HuH-7 (cell line): Measurements from ENCODE around the gene SRCAP.

Experiments
- DNase-seq: peaks from one replicate; pipeline ENCODE4 v3.0.0; 2011; ENCODE audit warnings: low spot score

SRCAP gene

DNA sequence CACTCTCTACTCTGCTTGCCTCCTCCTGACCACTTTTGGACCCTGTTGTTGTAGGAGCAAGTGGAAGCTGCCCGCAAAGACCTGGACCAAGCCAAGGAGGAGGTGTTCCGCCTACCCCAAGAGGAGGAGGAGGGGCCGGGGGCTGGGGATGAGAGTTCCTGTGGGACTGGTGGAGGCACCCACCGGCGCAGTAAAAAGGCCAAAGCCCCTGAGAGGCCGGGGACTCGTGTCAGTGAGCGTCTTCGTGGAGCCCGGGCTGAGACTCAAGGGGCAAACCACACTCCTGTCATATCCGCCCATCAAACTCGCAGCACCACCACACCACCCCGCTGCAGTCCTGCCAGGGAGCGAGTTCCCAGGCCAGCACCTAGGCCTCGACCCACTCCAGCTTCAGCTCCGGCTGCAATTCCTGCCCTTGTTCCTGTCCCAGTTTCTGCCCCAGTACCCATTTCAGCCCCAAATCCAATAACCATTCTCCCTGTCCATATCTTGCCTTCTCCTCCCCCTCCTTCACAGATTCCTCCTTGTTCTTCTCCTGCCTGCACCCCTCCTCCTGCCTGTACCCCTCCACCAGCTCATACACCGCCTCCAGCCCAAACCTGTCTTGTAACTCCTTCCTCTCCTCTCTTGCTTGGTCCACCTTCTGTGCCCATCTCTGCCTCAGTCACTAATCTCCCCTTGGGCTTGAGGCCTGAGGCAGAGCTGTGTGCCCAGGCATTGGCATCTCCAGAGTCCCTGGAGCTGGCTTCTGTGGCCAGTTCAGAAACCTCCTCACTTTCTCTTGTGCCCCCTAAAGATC is 38.2 kb downstream of the SRCAP start:
- no peak for DNase-seq

DNA sequence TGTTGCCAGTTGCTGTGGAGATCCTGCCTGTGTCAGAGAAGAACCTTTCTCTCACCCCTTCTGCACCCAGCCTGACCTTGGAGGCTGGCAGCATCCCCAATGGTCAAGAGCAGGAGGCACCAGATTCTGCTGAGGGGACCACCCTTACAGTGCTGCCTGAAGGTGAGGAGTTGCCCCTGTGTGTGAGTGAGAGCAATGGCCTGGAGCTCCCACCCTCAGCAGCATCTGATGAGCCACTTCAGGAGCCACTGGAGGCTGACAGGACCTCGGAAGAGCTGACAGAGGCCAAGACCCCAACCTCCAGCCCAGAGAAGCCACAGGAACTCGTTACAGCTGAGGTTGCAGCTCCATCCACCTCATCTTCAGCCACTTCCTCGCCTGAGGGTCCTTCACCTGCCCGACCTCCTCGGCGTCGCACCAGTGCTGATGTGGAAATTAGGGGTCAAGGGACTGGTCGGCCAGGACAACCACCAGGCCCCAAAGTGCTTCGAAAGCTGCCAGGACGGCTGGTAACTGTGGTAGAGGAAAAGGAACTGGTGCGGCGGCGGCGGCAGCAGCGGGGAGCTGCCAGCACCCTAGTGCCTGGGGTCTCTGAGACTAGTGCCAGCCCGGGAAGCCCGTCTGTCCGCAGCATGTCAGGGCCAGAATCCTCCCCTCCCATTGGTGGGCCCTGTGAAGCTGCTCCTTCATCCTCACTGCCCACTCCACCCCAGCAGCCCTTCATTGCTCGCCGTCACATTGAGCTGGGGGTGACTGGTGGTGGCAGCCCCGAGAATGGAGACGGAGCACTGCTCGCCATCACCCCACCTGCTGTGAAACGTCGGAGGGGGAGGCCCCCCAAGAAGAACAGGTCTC is 39.0 kb downstream of the SRCAP start:
- no peak for DNase-seq

DNA sequence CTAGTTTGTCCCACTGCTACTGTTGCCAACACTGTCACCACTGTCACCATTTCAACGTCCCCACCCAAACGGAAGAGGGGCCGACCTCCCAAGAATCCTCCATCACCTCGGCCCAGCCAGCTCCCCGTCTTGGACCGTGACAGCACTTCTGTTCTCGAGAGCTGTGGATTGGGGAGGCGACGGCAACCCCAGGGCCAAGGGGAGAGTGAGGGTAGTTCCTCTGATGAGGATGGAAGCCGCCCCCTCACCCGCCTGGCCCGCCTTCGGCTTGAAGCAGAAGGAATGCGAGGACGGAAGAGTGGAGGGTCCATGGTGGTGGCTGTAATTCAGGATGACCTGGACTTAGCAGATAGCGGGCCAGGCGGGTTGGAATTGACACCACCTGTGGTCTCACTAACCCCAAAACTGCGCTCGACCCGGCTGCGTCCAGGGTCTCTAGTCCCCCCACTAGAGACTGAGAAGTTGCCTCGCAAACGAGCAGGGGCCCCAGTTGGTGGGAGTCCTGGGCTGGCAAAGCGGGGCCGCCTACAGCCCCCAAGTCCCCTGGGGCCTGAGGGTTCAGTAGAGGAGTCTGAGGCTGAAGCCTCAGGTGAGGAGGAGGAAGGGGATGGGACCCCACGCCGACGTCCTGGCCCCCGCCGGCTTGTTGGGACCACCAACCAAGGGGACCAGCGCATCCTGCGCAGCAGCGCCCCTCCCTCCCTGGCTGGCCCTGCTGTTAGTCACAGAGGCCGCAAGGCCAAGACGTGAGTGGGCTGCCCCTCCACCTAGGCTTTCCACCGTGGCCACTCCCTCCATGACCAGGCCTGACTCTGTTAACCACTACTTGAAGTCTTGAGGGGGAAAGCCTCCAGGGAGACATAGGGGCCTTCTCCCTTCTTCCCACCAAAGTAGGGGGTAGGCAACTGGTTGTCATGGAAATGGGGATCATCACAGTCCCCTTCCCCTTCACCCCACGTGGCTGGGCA is 40.3 kb downstream of the SRCAP start:
- DNase-seq: no peak

- no peak for DNase-seq
These were observed 41.6 kb downstream of the SRCAP start for GRCh38 chr16:30740364-30741251.

DNA sequence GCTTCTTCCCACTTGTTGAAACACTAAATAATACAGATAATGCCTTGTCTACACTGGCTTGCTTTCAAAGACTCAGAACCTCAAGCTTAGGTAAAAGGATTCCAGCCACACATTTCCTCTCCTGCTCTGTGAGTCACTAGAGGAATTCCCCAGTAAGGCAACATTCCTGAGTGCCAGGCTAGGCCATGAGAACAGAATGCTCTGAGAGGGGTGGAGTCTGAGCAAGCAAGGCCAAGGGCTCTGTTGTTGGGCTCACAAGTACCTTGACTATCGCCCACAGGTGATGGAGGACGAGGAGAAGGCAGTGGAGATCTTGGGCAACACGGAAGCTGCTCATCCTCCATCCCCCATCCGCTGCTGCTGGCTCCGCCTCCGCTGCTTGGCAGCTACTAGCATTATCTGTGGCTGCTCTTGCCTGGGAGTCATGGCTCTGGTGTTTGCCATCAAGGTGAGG is 42.5 kb downstream of the SRCAP start:
- DNase-seq: no peak

GRCh38 chr16:30743716-30744115 is 44.7 kb downstream of the SRCAP start:
- DNase-seq: no peak

DNA sequence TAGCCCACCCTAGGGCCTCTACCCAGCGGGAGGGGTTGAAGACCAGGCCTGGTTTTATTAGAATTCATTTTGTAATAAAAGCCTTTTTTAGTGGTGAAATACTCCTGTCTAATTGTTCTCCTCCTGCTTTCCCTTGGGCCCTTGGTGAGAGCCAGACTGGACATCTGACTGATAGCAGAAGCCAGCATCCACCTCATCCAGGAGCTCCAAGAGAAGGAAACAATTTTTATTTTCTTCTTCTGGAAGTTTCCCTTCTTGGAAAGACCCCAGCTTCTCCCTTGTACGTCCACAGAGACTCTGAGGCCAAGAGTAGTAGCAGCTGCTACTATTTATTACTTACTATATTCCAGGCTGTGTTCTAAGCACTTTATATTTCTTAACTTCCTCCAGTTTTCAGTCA is 45.2 kb downstream of the SRCAP start:
- DNase-seq: no peak

GRCh38 chr16:30745082-30745481 is 46.1 kb downstream of the SRCAP start:
- no peak for DNase-seq

- no peak for DNase-seq
These were observed 47.7 kb downstream of the SRCAP start for GRCh38 chr16:30746638-30747175.

- no peak for DNase-seq
These were observed 48.4 kb downstream of the SRCAP start for GRCh38 chr16:30747331-30747730.

DNA sequence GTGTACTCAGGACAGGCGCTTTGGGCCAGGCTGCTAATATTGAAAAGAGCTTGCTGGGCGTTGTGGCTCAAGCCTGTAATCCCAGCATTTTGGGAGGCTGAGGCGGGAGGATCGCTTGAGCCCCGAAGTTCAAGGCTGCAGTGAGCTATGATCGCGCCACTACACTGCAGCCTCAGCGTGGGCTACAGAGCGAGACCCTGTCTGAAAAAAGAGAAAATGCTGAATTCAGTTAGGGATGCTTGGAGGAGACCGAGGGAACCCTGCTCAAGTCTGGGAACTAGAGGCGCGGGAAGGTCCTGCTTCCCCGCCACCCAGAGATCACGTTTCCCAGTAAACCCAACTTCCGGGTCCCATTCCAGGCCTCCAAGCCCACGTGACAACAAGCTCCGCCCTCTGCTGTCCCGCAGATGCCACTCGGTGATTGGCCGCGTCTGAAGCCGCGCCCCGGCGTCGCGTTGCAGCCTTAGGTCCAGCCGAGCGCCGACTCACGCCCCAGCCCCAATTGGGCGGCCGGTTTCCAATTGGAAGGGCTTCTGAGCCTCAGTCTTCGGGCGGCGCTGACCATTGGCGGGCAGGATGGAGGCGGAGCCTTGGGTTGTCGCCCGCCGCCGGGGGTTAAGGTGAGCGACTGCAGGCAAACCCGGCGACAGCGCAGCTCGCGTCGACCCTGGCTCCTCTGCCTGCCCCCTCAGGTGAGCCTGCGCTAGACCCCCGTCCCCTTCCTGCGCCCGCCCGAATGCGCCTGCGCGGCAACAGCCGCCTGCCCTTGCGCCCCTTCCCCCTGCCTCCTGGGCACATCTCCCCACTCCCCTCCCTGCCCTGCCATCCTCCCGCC is 49.0 kb downstream of the SRCAP start, which contains the start of gene PHKG2:
PHKG2 (plus strand) TSS at position 627 of the 835 bp plus-strand sequence. CDS start 396 bp downstream, outside the sequence.
- peak; percentile 98 for DNase-seq

DNA sequence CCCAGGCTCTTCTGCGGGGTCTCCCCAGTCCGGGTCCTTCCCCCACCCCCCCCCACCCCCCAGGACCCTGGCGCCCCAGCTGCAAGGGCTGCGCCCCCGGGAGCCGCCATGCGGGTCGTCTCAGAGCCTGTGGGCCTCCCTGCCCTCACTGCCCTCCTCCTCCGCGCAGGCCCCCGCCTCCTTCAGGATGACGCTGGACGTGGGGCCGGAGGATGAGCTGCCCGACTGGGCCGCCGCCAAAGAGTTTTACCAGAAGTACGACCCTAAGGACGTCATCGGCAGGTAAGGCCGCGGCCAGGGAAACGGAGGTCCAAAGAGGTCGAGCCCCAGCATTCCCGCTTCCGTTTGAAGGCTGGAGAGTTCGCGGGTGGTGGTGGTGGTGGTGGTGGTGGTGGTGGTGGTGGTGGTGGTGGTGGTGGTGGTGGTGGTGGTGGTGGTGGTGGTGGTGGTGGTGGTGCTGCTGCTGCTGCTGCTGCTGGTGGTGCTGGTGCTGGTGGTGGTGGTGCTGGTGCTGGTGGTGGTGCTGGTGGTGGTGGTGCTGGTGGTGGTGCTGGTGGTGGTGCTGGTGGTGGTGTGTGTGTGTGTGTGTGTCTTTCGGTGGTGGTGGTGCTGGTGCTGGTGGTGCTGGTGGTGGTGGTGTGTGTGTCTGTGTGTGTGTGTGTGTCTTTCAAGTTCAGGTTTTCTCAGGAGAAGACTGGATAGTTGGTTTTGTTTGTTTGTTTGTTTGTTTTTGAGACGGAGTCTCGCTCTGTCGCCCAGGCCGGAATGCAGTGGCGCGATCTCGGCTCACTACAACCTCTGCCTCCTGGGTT is 49.9 kb downstream of the SRCAP start:
- peak; percentile 43 for DNase-seq

DNA sequence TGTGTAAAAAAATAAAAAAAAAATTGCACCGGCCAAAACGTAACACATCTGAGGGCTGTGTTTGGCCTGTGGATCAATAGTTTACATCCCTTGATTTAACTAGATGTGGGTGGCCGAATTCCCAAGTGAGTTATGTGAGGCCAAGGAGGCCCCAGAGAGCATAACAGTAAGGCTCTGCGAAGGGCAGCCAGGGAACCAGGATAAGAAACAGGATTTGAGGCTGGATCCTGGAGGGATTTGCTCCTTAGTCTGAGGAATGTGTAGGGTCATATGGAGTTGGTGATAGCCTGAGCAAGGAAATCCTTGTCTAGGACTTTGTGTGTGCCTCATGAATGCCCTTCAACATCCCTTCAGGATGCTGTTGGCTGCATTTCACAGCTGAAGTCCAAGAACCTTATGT is 51.2 kb downstream of the SRCAP start:
- no peak for DNase-seq

DNA sequence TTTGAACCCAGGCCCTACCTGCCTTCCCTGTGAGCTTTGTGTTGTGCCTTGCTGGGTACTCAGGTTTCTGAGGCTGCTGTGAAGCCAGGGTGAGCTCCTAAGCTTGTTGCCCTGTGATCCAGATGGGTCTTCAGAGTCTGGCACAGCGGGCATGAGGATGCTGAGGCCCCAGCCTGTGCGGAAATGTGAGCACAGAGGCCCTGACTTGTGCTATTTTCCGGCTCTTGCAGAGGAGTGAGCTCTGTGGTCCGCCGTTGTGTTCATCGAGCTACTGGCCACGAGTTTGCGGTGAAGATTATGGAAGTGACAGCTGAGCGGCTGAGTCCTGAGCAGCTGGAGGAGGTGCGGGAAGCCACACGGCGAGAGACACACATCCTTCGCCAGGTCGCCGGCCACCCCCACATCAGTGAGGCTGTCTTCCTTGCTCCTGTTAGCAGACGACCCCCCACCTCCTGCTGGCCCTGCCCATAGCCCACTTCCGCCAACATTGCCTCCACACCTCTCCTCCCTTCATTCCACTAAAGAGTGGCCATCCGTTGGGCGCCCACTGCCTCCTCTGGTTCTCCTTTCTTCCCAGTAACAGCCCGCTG is 52.0 kb downstream of the SRCAP start:
- DNase-seq: no peak

GRCh38 chr16:30753596-30753995 is 54.6 kb downstream of the SRCAP start:
- no peak for DNase-seq

GRCh38 chr16:30755955-30756780 is 57.2 kb downstream of the SRCAP start:
- no peak for DNase-seq

- no peak for DNase-seq
These were observed 57.8 kb downstream of the SRCAP start for GRCh38 chr16:30756781-30757100.

DNA sequence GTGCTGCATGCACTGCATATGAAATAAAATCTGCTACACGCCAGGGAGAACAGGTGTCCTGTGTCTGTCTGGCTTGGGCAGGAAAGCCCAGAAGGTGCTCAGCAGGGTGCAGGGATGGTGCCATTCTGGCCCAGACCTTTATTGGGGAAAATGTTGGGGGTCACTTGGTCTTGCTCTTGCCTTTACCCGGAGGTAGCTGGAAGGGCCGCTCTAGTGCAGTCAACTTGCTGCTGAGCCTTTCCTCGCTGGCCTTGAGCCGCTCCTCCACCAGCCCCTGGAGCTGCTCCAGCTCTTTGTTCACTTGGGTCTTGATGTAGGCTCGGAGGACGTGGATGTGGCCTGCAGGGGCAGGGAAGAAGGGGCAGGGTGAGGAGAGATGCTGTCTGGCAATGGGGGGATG is 58.3 kb downstream of the SRCAP start:
- no peak for DNase-seq
